DOHH2 (cell line): ENCODE measurements around the gene MSLN.
A peak's percentile ranks its signal among the peaks of the same experiment; 100 is the strongest.

ENCODE experiments used
- EZH2phosphoT487 ChIP-seq: fragments of 200-600 bp; sonication (generic); IDR thresholded peaks from 2 replicates; pipeline ENCODE4 v1.6.1; 2017; ENCODE audit warnings: borderline replicate concordance, mild to moderate bottlenecking, antibody characterized with exemption, low read length, moderate library complexity, mixed read lengths
- TF ChIP-seq, protein P1 (sequence below): fragments of 200-600 bp; sonication (generic); IDR thresholded peaks from one replicate; pipeline ENCODE4 v1.5.1; 2014; ENCODE audit warnings: antibody characterized with exemption, mild to moderate bottlenecking, low read depth, low read length; ENCODE audit not compliant: poor library complexity, severe bottlenecking

DNA sequence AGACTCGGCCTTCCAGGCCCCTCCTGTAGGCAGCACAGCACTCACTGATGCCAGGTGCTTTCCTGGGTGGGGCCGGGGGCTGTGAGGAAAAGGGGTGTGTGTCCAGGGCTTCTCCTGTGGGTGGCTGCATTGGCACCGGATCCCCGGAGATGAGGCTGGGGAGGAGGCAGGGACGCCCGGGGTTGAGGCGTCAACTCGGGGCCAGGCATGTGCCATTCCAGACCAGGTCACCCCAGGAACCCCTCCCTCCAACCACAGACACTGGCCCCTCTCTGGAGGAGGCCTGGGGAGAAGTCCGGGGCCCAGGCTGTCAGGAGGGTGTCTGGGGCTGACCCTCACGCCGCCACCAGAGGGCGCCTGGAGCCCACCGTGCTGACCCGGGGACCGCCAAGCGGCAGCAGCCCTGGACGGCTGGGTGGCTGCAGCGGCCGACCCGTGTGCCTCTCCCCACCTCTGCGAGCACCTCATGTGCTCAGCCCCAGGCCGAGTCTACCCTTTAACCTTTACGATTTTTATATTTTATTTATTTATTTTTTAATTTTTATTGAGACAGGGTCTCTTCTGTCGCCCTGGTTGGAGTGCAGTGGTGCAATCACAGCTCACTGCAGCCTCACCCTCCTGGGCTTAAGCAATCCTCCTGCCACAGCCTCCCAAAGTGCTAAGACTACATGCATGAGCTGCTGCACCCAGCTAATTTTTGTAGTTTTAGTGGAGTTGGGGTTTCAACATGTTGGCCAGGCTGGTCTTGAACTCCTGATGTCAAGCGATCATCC is 48.8 kb upstream of the MSLN start:
- TF ChIP-seq, protein P1, sequence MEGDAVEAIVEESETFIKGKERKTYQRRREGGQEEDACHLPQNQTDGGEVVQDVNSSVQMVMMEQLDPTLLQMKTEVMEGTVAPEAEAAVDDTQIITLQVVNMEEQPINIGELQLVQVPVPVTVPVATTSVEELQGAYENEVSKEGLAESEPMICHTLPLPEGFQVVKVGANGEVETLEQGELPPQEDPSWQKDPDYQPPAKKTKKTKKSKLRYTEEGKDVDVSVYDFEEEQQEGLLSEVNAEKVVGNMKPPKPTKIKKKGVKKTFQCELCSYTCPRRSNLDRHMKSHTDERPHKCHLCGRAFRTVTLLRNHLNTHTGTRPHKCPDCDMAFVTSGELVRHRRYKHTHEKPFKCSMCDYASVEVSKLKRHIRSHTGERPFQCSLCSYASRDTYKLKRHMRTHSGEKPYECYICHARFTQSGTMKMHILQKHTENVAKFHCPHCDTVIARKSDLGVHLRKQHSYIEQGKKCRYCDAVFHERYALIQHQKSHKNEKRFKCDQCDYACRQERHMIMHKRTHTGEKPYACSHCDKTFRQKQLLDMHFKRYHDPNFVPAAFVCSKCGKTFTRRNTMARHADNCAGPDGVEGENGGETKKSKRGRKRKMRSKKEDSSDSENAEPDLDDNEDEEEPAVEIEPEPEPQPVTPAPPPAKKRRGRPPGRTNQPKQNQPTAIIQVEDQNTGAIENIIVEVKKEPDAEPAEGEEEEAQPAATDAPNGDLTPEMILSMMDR = peak; percentile 85
- no peak for TF ChIP-seq EZH2phosphoT487
